Kidney (tissue), 14 donors: ENCODE measurements around the gene ANKRD66. TPM values are rescaled to one million over a fixed set of nuclear protein-coding genes. Genes with fewer than 3 reads are reported as not detected.

Experiments
- DNase-seq, 5 donors: peaks; one replicate each; pipeline ENCODE4 v3.0.0-alpha.2; 2013 to 2020
- FAIRE-seq: peaks from 2 replicates; lab custom pipeline; 2012; peaks lifted over from hg19 to GRCh38; lab: Jason Lieb, UNC
- H3K27ac ChIP-seq, 2 donors: one replicate each; pipeline ENCODE4 v1.7.0; 2013; ENCODE audit warnings: low read depth in 2 of 2, low read length in 2 of 2, inconsistent platforms in 1 of 2
- H3K27me3 ChIP-seq: one replicate; pipeline ENCODE4 v1.7.1; 2013; ENCODE audit warnings: low read length, inconsistent platforms; ENCODE audit not compliant: control insufficient read depth, insufficient read depth
- H3K36me3 ChIP-seq, 3 donors: one replicate each; pipeline versions ENCODE4 v1.7.0 to v1.7.1; 2013; ENCODE audit warnings: low read length in 3 of 3, control low read depth in 1 of 3, inconsistent platforms in 1 of 3; ENCODE audit not compliant: insufficient read depth in 3 of 3, control insufficient read depth in 2 of 3
- H3K4me1 ChIP-seq, 3 donors: one replicate each; pipeline versions ENCODE4 v1.7.0 to v1.7.1; 2013; ENCODE audit warnings: low read length in 3 of 3, inconsistent platforms in 1 of 3, low read depth in 1 of 3; ENCODE audit not compliant: control insufficient read depth in 2 of 3, insufficient read depth in 2 of 3
- H3K4me3 ChIP-seq, 3 donors: one replicate each; pipeline versions ENCODE4 v1.7.0 to v1.8.1; 2013; ENCODE audit warnings: low read length in 3 of 3, control low read depth in 1 of 3, inconsistent platforms in 1 of 3
- H3K9ac ChIP-seq, 3 donors: one replicate each; pipeline versions ENCODE4 v1.7.0 to v1.7.1; 2013; ENCODE audit warnings: low read length in 3 of 3, control low read depth in 1 of 3, inconsistent platforms in 1 of 3
- H3K9me3 ChIP-seq, 3 donors: one replicate each; pipeline versions ENCODE4 v1.7.0 to v1.7.1; 2013; ENCODE audit warnings: low read length in 3 of 3, control low read depth in 1 of 3, inconsistent platforms in 1 of 3; ENCODE audit not compliant: control insufficient read depth in 2 of 3, insufficient read depth in 1 of 3
- CTCF ChIP-seq: IDR thresholded peaks from 3 replicates; pipeline ENCODE4 v1.5.1; 2012; ENCODE audit warnings: mild to moderate bottlenecking, moderate library complexity, borderline replicate concordance; ENCODE audit not compliant: insufficient read depth; ENCODE audit errors: extremely low read depth
- intact Hi-C: fragments of 100-400 bp; cut with DNase I; formaldehyde crosslinking; loops from one replicate; pipeline ENCODE4 v1.11.1; 2022
- polyA plus RNA-seq: library from polyadenylated mRNA; stranded (reverse); fragments of 350-450 nt; fragmentation: Illumina TruSeq; extraction: RNeasy Lipid Tissue Mini Kit (QIAGEN cat#74804); gene quantifications from one replicate; pipeline ENCODE4 v1.2.3, GENCODE V29; 2014; ENCODE audit warnings: low read depth, low replicate concordance; ENCODE audit not compliant: insufficient read depth
- total RNA-seq: library from RNA; stranded (reverse); fragmentation: NEBNext Ultra II Directional; extraction: Animal tissue kit (Norgen Biotek cat#: 25700); gene quantifications from one replicate; pipeline ENCODE4 v1.2.1, GENCODE V29; 2021
- donor health status: control.
- donor health status: control.
- donor health status: control.
- donor health status: control.
- donor health status: control.
- donor health status: DM: yes; HTN: yes; CAD: no.
- donor health status: Normal renal cell carcinoma (clear cell type).

Gene ANKRD66
- total and polyA plus RNA-seq, 2 donors from 2014 or later: not detected

GRCh38 chr6:46793138-46793537 is 46.4 kb downstream of the ANKRD66 start, which contains the start of gene MEP1A:
Gene MEP1A (plus strand): TSS chr6:46793389. CDS start chr6:46793399, 10 bp downstream.
- TF ChIP-seq CTCF: no peak
- DNase-seq: no peak
- H3K36me3 ChIP-seq: no peaks in the 10 kb centered on the region
- FAIRE-seq: no peak
- intact Hi-C loops: no loop called here
- H3K4me1 ChIP-seq: no peaks in the 10 kb centered on the region
- no peaks in the 10 kb centered on the region for H3K9me3 ChIP-seq
- no peak within 1 kb of the TSS for H3K4me3 ChIP-seq
- H3K9ac ChIP-seq: no peak within 1 kb of the TSS
- no peaks in the 10 kb centered on the region for H3K27me3 ChIP-seq
- H3K27ac ChIP-seq: no peak within 1 kb of the TSS

- intact Hi-C loops: no loop called here
Measured at GRCh38 chr6:46794068-46794467, 47.3 kb downstream of the ANKRD66 start.

GRCh38 chr6:46795816-46796215 is 49.1 kb downstream of the ANKRD66 start:
- FAIRE-seq (no peak), DNase-seq (no peak)
- Histone ChIP-seq H3K27me3 (no peaks in the 10 kb centered on the region), H3K36me3 (no peaks in the 10 kb centered on the region), H3K4me1 (no peaks in the 10 kb centered on the region), H3K4me3 (no peak overlapping the region), H3K9me3 (no peaks in the 10 kb centered on the region), H3K9ac (no peak overlapping the region), H3K27ac (no peak overlapping the region)
- intact Hi-C loops: no loop called here
- no peak for TF ChIP-seq CTCF

More at GRCh38 chr6:46794068-46794467, 47.3 kb downstream of the ANKRD66 start:
- no peaks in the 10 kb centered on the region for H3K4me1 ChIP-seq
- H3K27ac ChIP-seq: no peak overlapping the region
- H3K4me3 ChIP-seq: no peak overlapping the region
- H3K9me3 ChIP-seq: no peaks in the 10 kb centered on the region
- H3K9ac ChIP-seq: no peak overlapping the region
- DNase-seq (no peak), FAIRE-seq (no peak)
- no peak for TF ChIP-seq CTCF
- H3K27me3 ChIP-seq: no peaks in the 10 kb centered on the region
- H3K36me3 ChIP-seq: no peaks in the 10 kb centered on the region

- intact Hi-C loops: no loop called here
- TF ChIP-seq CTCF: no peak
- FAIRE-seq: no peak
Measured at GRCh38 chr6:46796848-46797580, 50.3 kb downstream of the ANKRD66 start.

More at GRCh38 chr6:46796848-46797580, 50.3 kb downstream of the ANKRD66 start:
- Histone ChIP-seq H3K9ac (no peak overlapping the region), H3K4me1 (no peaks in the 10 kb centered on the region), H3K9me3 (no peaks in the 10 kb centered on the region), H3K27ac (no peak overlapping the region), H3K4me3 (no peak overlapping the region), H3K27me3 (no peaks in the 10 kb centered on the region), H3K36me3 (no peaks in the 10 kb centered on the region)
- DNase-seq: no peak
